GM12878 (cell line): ENCODE measurements around the gene GTPBP10.

ENCODE experiments used
- IKZF1 ChIP-seq: fragments of 450-650 bp; conservative IDR thresholded peaks from 2 replicates; pipeline ENCODE4 v1.6.1; 2017; ENCODE audit warnings: antibody characterized with exemption, mild to moderate bottlenecking
- IKZF2 ChIP-seq, 2 experiments: fragments of 450-650 bp; IDR thresholded peaks; 2 replicates each; pipeline ENCODE4 v1.6.1; 2017; ENCODE audit warnings: mild to moderate bottlenecking in 2 of 2, moderate library complexity in 2 of 2
- NFIC ChIP-seq: IDR thresholded peaks from 2 replicates; pipeline ENCODE4 v1.6.1; 2012; ENCODE audit warnings: low read depth, mild to moderate bottlenecking, inconsistent platforms, low read length, moderate library complexity
- PKNOX1 ChIP-seq: fragments of 450-650 bp; IDR thresholded peaks from 2 replicates; pipeline ENCODE4 v1.6.1; 2016; ENCODE audit warnings: mild to moderate bottlenecking
- POLR2A ChIP-seq: IDR thresholded peaks from 2 replicates; pipeline ENCODE4 v1.6.1; 2011; ENCODE audit warnings: low read depth, mild to moderate bottlenecking, low read length
- REST ChIP-seq: IDR thresholded peaks from 2 replicates; pipeline ENCODE4 v1.6.1; 2012; ENCODE audit warnings: mild to moderate bottlenecking, low read depth, low read length
- SIN3A ChIP-seq: IDR thresholded peaks from 2 replicates; pipeline ENCODE4 v1.6.1; 2012; ENCODE audit warnings: low read depth, low read length, improper control_type of control experiment
- SP1 ChIP-seq: IDR thresholded peaks from one replicate; pipeline ENCODE4 v1.6.1; 2011; ENCODE audit warnings: low read depth, low read length
- SRF ChIP-seq, 2 experiments: IDR thresholded peaks; 2 replicates each; pipeline ENCODE4 v1.6.1; 2011; ENCODE audit warnings: low read depth in 2 of 2, low read length in 2 of 2, mild to moderate bottlenecking in 1 of 2, moderate library complexity in 1 of 2
- SUZ12 ChIP-seq: fragments of 200-600 bp; sonication (generic); IDR thresholded peaks from one replicate; pipeline ENCODE4 v1.6.1; 2018; ENCODE audit warnings: antibody characterized with exemption, mild to moderate bottlenecking; ENCODE audit not compliant: unreplicated experiment
- TAF1 ChIP-seq: IDR thresholded peaks from 2 replicates; pipeline ENCODE4 v1.6.1; 2011; ENCODE audit warnings: mild to moderate bottlenecking, low read depth, low read length, borderline replicate concordance
- TF ChIP-seq, protein P1 (sequence below), 3 experiments: IDR thresholded peaks in 2 of 3; conservative IDR thresholded peaks in 1 of 3; 2 replicates each; pipeline ENCODE4 v1.5.1; 2011; ENCODE audit warnings: low read depth in 3 of 3, low read length in 3 of 3, mild to moderate bottlenecking in 3 of 3, control low read depth in 2 of 3, moderate library complexity in 2 of 3, inconsistent platforms in 1 of 3, mixed read lengths in 1 of 3; ENCODE audit not compliant: control insufficient read depth in 2 of 3, insufficient read depth in 1 of 3; ENCODE audit errors: extremely low read depth in 1 of 3
- TF ChIP-seq, protein P2 (sequence below): IDR thresholded peaks from 2 replicates; pipeline ENCODE4 v1.6.1; 2011; ENCODE audit warnings: mild to moderate bottlenecking, low read depth, low read length, moderate library complexity; ENCODE audit not compliant: insufficient replicate concordance

- TF ChIP-seq SP1 (no peak), IKZF2 (IDR thresholded peaks at IDR 0.05) (no peak), PKNOX1 (no peak), NFIC (no peak), SRF (IDR thresholded peaks at IDR 0.05; ENCODE audit: low read depth in 2 of 2, low read length in 2 of 2) (no peak), TAF1 (no peak), SUZ12 (no peak), REST (no peak), POLR2A (no peak), IKZF1 (no peak), SIN3A (no peak)
- TF ChIP-seq, protein P1, sequence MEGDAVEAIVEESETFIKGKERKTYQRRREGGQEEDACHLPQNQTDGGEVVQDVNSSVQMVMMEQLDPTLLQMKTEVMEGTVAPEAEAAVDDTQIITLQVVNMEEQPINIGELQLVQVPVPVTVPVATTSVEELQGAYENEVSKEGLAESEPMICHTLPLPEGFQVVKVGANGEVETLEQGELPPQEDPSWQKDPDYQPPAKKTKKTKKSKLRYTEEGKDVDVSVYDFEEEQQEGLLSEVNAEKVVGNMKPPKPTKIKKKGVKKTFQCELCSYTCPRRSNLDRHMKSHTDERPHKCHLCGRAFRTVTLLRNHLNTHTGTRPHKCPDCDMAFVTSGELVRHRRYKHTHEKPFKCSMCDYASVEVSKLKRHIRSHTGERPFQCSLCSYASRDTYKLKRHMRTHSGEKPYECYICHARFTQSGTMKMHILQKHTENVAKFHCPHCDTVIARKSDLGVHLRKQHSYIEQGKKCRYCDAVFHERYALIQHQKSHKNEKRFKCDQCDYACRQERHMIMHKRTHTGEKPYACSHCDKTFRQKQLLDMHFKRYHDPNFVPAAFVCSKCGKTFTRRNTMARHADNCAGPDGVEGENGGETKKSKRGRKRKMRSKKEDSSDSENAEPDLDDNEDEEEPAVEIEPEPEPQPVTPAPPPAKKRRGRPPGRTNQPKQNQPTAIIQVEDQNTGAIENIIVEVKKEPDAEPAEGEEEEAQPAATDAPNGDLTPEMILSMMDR (IDR thresholded peaks at IDR 0.05 in 2 of 3, conservative IDR thresholded peaks at IDR 0.05 in 1 of 3; ENCODE audit: control insufficient read depth in 2 of 3, extremely low read depth in 1 of 3, insufficient read depth in 1 of 3, low read depth in 3 of 3, low read length in 3 of 3): no peak
- TF ChIP-seq, protein P2, sequence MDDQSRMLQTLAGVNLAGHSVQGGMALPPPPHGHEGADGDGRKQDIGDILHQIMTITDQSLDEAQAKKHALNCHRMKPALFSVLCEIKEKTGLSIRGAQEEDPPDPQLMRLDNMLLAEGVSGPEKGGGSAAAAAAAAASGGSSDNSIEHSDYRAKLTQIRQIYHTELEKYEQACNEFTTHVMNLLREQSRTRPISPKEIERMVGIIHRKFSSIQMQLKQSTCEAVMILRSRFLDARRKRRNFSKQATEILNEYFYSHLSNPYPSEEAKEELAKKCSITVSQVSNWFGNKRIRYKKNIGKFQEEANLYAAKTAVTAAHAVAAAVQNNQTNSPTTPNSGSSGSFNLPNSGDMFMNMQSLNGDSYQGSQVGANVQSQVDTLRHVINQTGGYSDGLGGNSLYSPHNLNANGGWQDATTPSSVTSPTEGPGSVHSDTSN: no peak
Measured at GRCh38 chr7:90396420-90396819, 49.9 kb downstream of the GTPBP10 start.
